IMR-90 (cell line): Measurements from ENCODE around the gene NDST1. TPM values are rescaled to one million over a fixed set of nuclear protein-coding genes. Genes with fewer than 3 reads are reported as not detected.

Experiments used
- ATAC-seq: fragments of 200-7000 bp; cut with Tn5 transposase; 2 replicates; pipeline ENCODE4 v1.9.1; 2020; ENCODE audit warnings: low read depth, mild to moderate bottlenecking, moderate library complexity
- BruUV-seq: library from RNA; stranded (reverse); fragments of 400-500 nt; replicated peaks from 2 replicates; lab custom pipeline; 2021; lab: Mats Ljungman, UMichigan
- CTCF ChIA-PET: fragments of 300-600 bp; formaldehyde crosslinking; extraction: SDS; loops from one replicate; lab custom pipeline; 2021; ENCODE audit warnings: antibody characterized with exemption; lab: Yijun Ruan, JAX
- POLR2A ChIA-PET: fragments of 300-600 bp; sonication (Branson Sonifier 250); formaldehyde crosslinking; loops from one replicate; lab custom pipeline; 2022; ENCODE audit warnings: antibody characterized with exemption; ENCODE audit not compliant: unreplicated experiment; lab: Charles Lee
- DNase-seq: peaks from one replicate; pipeline ENCODE4 v3.0.0; 2013
- H2AFZ ChIP-seq: replicated peaks from 2 replicates; pipeline ENCODE3; 2013; ENCODE audit warnings: low read length, mild to moderate bottlenecking; ENCODE audit not compliant: poor library complexity
- H2AK5ac ChIP-seq: 2 replicates; pipeline ENCODE4 v1.6.1; 2013; ENCODE audit warnings: low read depth, low read length, inconsistent platforms
- H2AK9ac ChIP-seq: replicated peaks from 2 replicates; pipeline ENCODE3; 2013; ENCODE audit warnings: mild to moderate bottlenecking, low read depth, low read length, moderate library complexity; ENCODE audit not compliant: poor library complexity
- H2BK120ac ChIP-seq: 2 replicates; pipeline ENCODE4 v1.6.1; 2013; ENCODE audit warnings: low read depth, low read length, inconsistent platforms
- H2BK15ac ChIP-seq: 3 replicates; pipeline ENCODE4 v1.6.1; 2013; ENCODE audit warnings: low read depth, low read length, inconsistent platforms
- H2BK20ac ChIP-seq: 2 replicates; pipeline ENCODE4 v1.6.1; 2013; ENCODE audit warnings: low read depth, mild to moderate bottlenecking, inconsistent platforms, low read length, moderate library complexity
- H2BK5ac ChIP-seq: 2 replicates; pipeline ENCODE4 v1.6.1; 2013; ENCODE audit warnings: mild to moderate bottlenecking, low read depth, low read length, inconsistent platforms; ENCODE audit not compliant: poor library complexity, severe bottlenecking
- H3K14ac ChIP-seq: replicated peaks from 2 replicates; pipeline ENCODE4 v1.6.1; 2013; ENCODE audit warnings: low read depth, low read length, inconsistent platforms
- H3K18ac ChIP-seq: 2 replicates; pipeline ENCODE4 v1.6.1; 2013; ENCODE audit warnings: low read depth, low read length, control low read depth
- H3K23ac ChIP-seq: 2 replicates; pipeline ENCODE4 v1.6.1; 2013; ENCODE audit warnings: low read depth, low read length, inconsistent platforms
- H3K27ac ChIP-seq: 2 replicates; pipeline ENCODE4 v1.5.1; 2013; ENCODE audit warnings: mild to moderate bottlenecking, control low read depth, low read length; ENCODE audit not compliant: insufficient read depth
- H3K27me3 ChIP-seq: 2 replicates; pipeline ENCODE4 v1.6.1; 2013; ENCODE audit warnings: low read length; ENCODE audit not compliant: control insufficient read depth, insufficient read depth
- H3K36me3 ChIP-seq: 2 replicates; pipeline ENCODE4 v1.6.1; 2013; ENCODE audit warnings: low read length, mixed read lengths; ENCODE audit not compliant: control insufficient read depth, insufficient read depth
- H3K4ac ChIP-seq: 2 replicates; pipeline ENCODE4 v1.6.1; 2013; ENCODE audit warnings: low read depth, low read length, inconsistent platforms
- H3K4me1 ChIP-seq: 2 replicates; pipeline ENCODE4 v1.6.1; 2013; ENCODE audit warnings: low read length, mixed read lengths; ENCODE audit not compliant: control insufficient read depth, insufficient read depth
- H3K4me2 ChIP-seq: 2 replicates; pipeline ENCODE4 v1.6.1; 2013; ENCODE audit warnings: low read depth, mild to moderate bottlenecking, control low read depth, low read length, moderate library complexity
- H3K4me3 ChIP-seq: 2 replicates; pipeline ENCODE4 v1.5.1; 2013; ENCODE audit warnings: low read depth, mild to moderate bottlenecking, control low read depth, low read length, moderate library complexity; ENCODE audit not compliant: insufficient read depth
- H3K56ac ChIP-seq: 2 replicates; pipeline ENCODE4 v1.6.1; 2013; ENCODE audit warnings: low read length, inconsistent platforms; ENCODE audit not compliant: insufficient read depth; ENCODE audit errors: extremely low read depth
- H3K79me1 ChIP-seq, 2 experiments: 2 replicates each; pipeline ENCODE4 v1.6.1; 2013; ENCODE audit warnings: low read length in 2 of 2, inconsistent platforms in 1 of 2, low read depth in 1 of 2
- H3K9ac ChIP-seq: 2 replicates; pipeline ENCODE4 v1.6.1; 2013; ENCODE audit warnings: low read depth, low read length, control low read depth
- H3K9me1 ChIP-seq: 2 replicates; pipeline ENCODE4 v1.6.1; 2013; ENCODE audit warnings: low read length, inconsistent platforms; ENCODE audit not compliant: insufficient read depth
- H3K9me3 ChIP-seq: 2 replicates; pipeline ENCODE4 v1.6.1; 2013; ENCODE audit warnings: low read length; ENCODE audit not compliant: control insufficient read depth, insufficient read depth
- H4K20me1 ChIP-seq: 2 replicates; pipeline ENCODE4 v1.6.1; 2013; ENCODE audit warnings: low read length, inconsistent platforms; ENCODE audit not compliant: insufficient read depth
- H4K5ac ChIP-seq: 2 replicates; pipeline ENCODE4 v1.6.1; 2013; ENCODE audit warnings: mild to moderate bottlenecking, low read depth, low read length, control low read depth
- H4K8ac ChIP-seq, 2 experiments: 2 replicates each; pipeline ENCODE4 v1.6.1; 2013; ENCODE audit warnings: low read depth in 2 of 2, low read length in 2 of 2, control low read depth in 1 of 2, inconsistent platforms in 1 of 2
- H4K91ac ChIP-seq: 2 replicates; pipeline ENCODE4 v1.6.1; 2013; ENCODE audit warnings: low read depth, low read length, inconsistent platforms; ENCODE audit not compliant: insufficient read depth
- CEBPB ChIP-seq: IDR thresholded peaks from 2 replicates; pipeline ENCODE4 v1.6.1; 2012; ENCODE audit warnings: low read depth, low read length, improper control_type of control experiment
- CHD1 ChIP-seq: IDR thresholded peaks from 2 replicates; pipeline ENCODE4 v1.6.1; 2012; ENCODE audit warnings: low read depth, low read length, improper control_type of control experiment
- ELK1 ChIP-seq: fragments of 150-350 bp; IDR thresholded peaks from 2 replicates; pipeline ENCODE4 v1.6.1; 2016; ENCODE audit warnings: low read depth, mild to moderate bottlenecking, low read length, moderate library complexity, borderline replicate concordance
- FOS ChIP-seq: fragments of 150-350 bp; IDR thresholded peaks from 2 replicates; pipeline ENCODE4 v1.6.1; 2016; ENCODE audit warnings: low read depth, low read length
- MAFK ChIP-seq: IDR thresholded peaks from 2 replicates; pipeline ENCODE4 v1.6.1; 2012; ENCODE audit warnings: low read depth, low read length, improper control_type of control experiment
- MAZ ChIP-seq: IDR thresholded peaks from 2 replicates; pipeline ENCODE4 v1.6.1; 2012; ENCODE audit warnings: low read depth, mild to moderate bottlenecking, low read length, improper control_type of control experiment, moderate library complexity, borderline replicate concordance
- MXI1 ChIP-seq: IDR thresholded peaks from 2 replicates; pipeline ENCODE4 v1.6.1; 2012; ENCODE audit warnings: low read depth, mild to moderate bottlenecking, low read length, moderate library complexity, borderline replicate concordance
- NFE2L2 ChIP-seq: fragments of 150-350 bp; IDR thresholded peaks from 2 replicates; pipeline ENCODE4 v1.6.1; 2016; ENCODE audit warnings: low read depth, mild to moderate bottlenecking, low read length
- POLR2A ChIP-seq: IDR thresholded peaks from 2 replicates; pipeline ENCODE4 v1.6.1; 2012; ENCODE audit warnings: mild to moderate bottlenecking, low read depth, low read length
- SMC3 ChIP-seq: fragments of 150-350 bp; IDR thresholded peaks from 2 replicates; pipeline ENCODE4 v1.6.1; 2016; ENCODE audit warnings: low read depth, mild to moderate bottlenecking, antibody characterized with exemption, low read length, moderate library complexity
- WGBS, 2 experiments: methylation state at CpG; one replicate each; pipeline versions ENCODE4 v1.1.5 to v1.1.7; 2013; ENCODE audit warnings: missing lambda C conversion rate in 2 of 2; ENCODE audit not compliant: insufficient read length in 1 of 2; ENCODE audit errors: extremely low coverage in 2 of 2; 5-methylcytosine and 5-hydroxymethylcytosine counted together
- dilution Hi-C: fragments of 300-500 bp; cut with HindIII; formaldehyde crosslinking; loops from one replicate; pipeline ENCODE4 v1.14.3; 2018; ENCODE audit warnings: low sequenced_read_pairs; ENCODE audit not compliant: unreplicated experiment
- in situ Hi-C: fragments of 300-500 bp; cut with MboI; formaldehyde crosslinking; loops from 3 replicates; pipeline ENCODE4 v1.14.3; 2019; ENCODE audit warnings: low sequenced_read_pairs, inconsistent platforms, mixed read lengths
- intact Hi-C: fragments of 100-400 bp; cut with micrococcal nuclease; formaldehyde crosslinking; loops from 2 replicates; pipeline ENCODE4 v1.10.0; 2022
- polyA plus RNA-seq, 3 experiments: library from polyadenylated mRNA; depleted of rRNA; stranded (reverse); fragments of >200 nt; gene quantifications; 2 replicates each; pipeline ENCODE4 v1.2.3, GENCODE V29; 2012; ENCODE audit warnings: low replicate concordance in 1 of 3
- total RNA-seq: library from RNA; depleted of rRNA; stranded (reverse); fragments of >200 nt; gene quantifications from 2 replicates; pipeline ENCODE4 v1.2.3, GENCODE V29; 2012
- TF ChIP-seq, protein P1 (sequence below): fragments of 150-350 bp; IDR thresholded peaks from 2 replicates; pipeline ENCODE4 v1.6.1; 2017; ENCODE audit warnings: mild to moderate bottlenecking, antibody characterized with exemption, low read length, low read depth
- TF ChIP-seq, protein P2 (sequence below): conservative IDR thresholded peaks from 2 replicates; pipeline ENCODE4 v1.5.1; 2012; ENCODE audit warnings: mild to moderate bottlenecking, low read depth, low read length, improper control_type of control experiment

Gene NDST1
- total and polyA plus RNA-seq, 2 of the 4 experiments (the other 2 are of a cell fraction): 30.5 to 80.4 TPM

DNA sequence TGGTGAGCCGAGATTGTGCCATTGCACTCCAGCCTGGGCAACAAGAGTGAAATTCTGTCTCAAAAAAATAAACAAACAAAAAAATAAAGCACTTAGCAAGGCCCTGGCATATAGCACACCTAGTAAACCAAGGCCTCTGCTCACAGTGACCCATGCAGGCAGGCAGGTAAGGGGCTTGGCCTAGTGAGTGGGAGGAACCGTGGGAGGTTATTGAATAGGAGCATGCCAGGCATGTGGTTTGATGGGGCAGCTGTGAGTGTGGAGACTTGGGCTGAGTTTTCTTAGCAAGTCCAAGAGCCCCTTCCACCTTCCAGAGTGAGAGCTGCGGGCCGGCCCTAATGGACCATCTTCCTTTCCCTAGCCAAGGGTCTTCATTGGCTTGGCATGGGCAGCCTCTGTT, 4.5 kb upstream of the NDST1 start:
- CTCF ChIA-PET: no interaction called here
- peaks cover 14% of the 10 kb centered on the region for H3K36me3 ChIP-seq
- no peak overlapping the region for H2AK9ac ChIP-seq
- POLR2A ChIA-PET: no interaction called here
- H3K23ac ChIP-seq: no peak overlapping the region
- dilution Hi-C loops (no loop called here), in situ Hi-C loops (no loop called here), intact Hi-C loops (no loop called here)
- no peak overlapping the region for H3K9ac ChIP-seq
- H2AK5ac ChIP-seq: no peak overlapping the region
- H3K27me3 ChIP-seq: no peaks in the 10 kb centered on the region
- WGBS, 2 experiments: no CpG with 5 or more reads among the region's 4 CpGs
- no TSS peak for BruUV-seq
- no peak overlapping the region for H3K4me2 ChIP-seq
- H3K4me3 ChIP-seq: no peak overlapping the region
- TF ChIP-seq SMC3 (no peak), MAZ (no peak), MXI1 (no peak), POLR2A (no peak), FOS (no peak), NFE2L2 (no peak), CEBPB (no peak), MAFK (no peak), CHD1 (no peak), ELK1 (no peak)
- TF ChIP-seq, protein P1, sequence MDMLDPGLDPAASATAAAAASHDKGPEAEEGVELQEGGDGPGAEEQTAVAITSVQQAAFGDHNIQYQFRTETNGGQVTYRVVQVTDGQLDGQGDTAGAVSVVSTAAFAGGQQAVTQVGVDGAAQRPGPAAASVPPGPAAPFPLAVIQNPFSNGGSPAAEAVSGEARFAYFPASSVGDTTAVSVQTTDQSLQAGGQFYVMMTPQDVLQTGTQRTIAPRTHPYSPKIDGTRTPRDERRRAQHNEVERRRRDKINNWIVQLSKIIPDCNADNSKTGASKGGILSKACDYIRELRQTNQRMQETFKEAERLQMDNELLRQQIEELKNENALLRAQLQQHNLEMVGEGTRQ: no peak
- TF ChIP-seq, protein P2, sequence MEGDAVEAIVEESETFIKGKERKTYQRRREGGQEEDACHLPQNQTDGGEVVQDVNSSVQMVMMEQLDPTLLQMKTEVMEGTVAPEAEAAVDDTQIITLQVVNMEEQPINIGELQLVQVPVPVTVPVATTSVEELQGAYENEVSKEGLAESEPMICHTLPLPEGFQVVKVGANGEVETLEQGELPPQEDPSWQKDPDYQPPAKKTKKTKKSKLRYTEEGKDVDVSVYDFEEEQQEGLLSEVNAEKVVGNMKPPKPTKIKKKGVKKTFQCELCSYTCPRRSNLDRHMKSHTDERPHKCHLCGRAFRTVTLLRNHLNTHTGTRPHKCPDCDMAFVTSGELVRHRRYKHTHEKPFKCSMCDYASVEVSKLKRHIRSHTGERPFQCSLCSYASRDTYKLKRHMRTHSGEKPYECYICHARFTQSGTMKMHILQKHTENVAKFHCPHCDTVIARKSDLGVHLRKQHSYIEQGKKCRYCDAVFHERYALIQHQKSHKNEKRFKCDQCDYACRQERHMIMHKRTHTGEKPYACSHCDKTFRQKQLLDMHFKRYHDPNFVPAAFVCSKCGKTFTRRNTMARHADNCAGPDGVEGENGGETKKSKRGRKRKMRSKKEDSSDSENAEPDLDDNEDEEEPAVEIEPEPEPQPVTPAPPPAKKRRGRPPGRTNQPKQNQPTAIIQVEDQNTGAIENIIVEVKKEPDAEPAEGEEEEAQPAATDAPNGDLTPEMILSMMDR: no peak
- H3K14ac ChIP-seq: no peak overlapping the region
- H2BK5ac ChIP-seq: no peak overlapping the region
- peaks cover 27 to 100% of the 10 kb centered on the region in 2 experiments for H3K79me1 ChIP-seq
- H4K5ac ChIP-seq: no peak overlapping the region
- H2BK20ac ChIP-seq: no peak overlapping the region
- peaks cover 89% of the 10 kb centered on the region for H3K9me1 ChIP-seq
- H2BK120ac ChIP-seq: no peak overlapping the region
- H3K18ac ChIP-seq: no peak overlapping the region
- H4K8ac ChIP-seq: no peak overlapping the region
- H4K91ac ChIP-seq: no peak overlapping the region
- no peak overlapping the region; the same call in 1 of the 2 replicates for H3K4ac ChIP-seq
- no peaks in the 10 kb centered on the region for H3K9me3 ChIP-seq
- H2AFZ ChIP-seq: no peak overlapping the region
- H4K20me1 ChIP-seq: peaks cover 100% of the 10 kb centered on the region
- peaks cover 68% of the 10 kb centered on the region for H3K4me1 ChIP-seq
- DNase-seq (no peak), ATAC-seq (no peak)
- H3K27ac ChIP-seq: no peak overlapping the region
- no peak overlapping the region for H2BK15ac ChIP-seq
- no peak overlapping the region for H3K56ac ChIP-seq
